Dermis microvascular lymphatic vessel endothelial cell (primary cell): Measurements from ENCODE around the gene GATA1. TPM values are rescaled to one million over a fixed set of nuclear protein-coding genes. Genes with fewer than 3 reads are reported as not detected.

Source experiments
- DNase-seq, 2 donors: peaks; one replicate each; pipeline versions ENCODE4 v3.0.0 to v3.0.0-alpha.2; 2010; ENCODE audit warnings: low read depth in 2 of 2
- total RNA-seq: library from RNA; depleted of rRNA; stranded (reverse); fragments of >200 nt; gene quantifications from 2 replicates; pipeline ENCODE4 v1.2.1, GENCODE V29; 2014

Gene GATA1
- total RNA-seq, 1 donor from 2014 or later = not detected

DNA sequence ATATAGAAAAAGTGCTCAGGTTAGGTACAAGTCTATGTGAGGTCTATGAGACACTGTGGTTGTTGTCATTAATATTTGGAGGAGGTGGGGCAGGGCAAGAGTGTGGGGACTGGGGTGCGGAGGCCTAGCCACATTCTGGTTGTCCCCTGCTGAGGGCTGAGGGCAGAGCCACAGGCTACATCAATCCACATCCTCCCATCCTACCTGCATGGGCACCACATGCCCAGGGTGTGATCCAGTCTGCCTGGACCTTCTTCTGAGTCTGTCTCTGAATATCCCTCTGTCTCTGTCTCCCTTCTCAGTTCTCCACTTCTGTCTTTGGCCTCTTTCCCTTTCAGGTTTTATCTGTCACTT, 1.2 kb upstream of the GATA1 start:
- DNase-seq = no peak

DNA sequence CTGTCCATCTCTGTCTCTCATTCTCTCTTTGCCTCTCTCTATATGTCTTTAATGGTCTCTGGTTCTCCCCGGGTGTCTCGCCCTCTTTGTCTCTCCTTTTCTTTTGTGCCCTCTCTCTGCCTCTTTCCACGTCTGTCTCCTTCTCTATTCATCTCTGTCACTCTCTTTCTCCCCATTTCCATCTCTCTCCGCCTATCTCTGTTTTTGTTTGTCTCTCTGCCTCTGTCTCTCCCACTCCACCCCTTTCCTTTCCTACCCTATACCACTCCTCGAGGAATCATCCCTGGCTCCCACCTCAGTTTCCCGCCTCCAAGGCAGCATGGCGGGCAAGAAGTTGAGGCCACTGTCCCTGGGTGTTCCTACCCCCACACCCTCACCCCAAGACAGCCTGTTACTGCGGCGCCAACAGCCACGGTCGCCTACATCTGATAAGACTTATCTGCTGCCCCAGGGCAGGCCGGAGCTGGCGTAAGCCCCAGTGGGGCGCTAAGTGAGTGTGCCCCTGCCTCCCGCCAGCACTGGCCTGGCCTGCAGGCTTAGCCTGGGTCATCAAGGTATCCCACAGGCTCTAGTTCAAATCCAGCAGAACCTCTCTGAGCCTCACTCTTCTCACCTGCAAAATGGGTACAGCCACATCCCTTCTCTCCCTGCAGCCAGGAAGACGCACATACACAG, 713 bp upstream of the GATA1 start:
- DNase-seq = no peak

DNA sequence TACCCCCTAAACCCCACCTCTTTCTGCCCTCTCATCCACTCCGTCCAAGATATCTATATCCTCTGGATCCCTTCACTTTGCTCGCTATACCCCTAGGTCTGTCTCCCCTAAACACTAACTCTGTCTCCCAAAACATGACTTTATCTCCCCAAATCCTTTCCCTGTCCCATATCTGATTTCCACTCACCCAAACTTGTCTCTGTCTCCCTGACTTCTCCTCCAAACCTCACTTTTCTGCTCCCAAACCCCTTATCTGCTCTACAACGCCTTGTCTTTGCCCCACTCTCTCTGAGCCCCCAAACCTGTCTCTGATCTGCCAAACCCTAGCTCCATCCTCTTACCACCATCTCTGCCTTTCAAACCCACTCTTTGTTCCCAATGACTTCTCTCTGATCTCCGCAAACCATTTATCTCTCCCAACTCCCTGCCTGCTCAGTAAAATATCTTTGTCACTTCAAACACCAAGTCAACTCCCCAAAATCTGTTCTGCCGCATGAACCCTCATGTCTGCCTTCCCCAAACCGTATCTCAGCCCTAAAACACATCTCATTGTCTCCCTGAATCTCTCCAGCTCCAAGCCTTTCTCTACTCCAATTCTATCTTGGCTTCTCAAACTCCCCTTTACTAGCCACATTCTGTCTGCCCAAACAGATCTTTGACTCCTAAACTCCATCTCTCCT, 575 bp downstream of the GATA1 start:
- DNase-seq = no peak

DNA sequence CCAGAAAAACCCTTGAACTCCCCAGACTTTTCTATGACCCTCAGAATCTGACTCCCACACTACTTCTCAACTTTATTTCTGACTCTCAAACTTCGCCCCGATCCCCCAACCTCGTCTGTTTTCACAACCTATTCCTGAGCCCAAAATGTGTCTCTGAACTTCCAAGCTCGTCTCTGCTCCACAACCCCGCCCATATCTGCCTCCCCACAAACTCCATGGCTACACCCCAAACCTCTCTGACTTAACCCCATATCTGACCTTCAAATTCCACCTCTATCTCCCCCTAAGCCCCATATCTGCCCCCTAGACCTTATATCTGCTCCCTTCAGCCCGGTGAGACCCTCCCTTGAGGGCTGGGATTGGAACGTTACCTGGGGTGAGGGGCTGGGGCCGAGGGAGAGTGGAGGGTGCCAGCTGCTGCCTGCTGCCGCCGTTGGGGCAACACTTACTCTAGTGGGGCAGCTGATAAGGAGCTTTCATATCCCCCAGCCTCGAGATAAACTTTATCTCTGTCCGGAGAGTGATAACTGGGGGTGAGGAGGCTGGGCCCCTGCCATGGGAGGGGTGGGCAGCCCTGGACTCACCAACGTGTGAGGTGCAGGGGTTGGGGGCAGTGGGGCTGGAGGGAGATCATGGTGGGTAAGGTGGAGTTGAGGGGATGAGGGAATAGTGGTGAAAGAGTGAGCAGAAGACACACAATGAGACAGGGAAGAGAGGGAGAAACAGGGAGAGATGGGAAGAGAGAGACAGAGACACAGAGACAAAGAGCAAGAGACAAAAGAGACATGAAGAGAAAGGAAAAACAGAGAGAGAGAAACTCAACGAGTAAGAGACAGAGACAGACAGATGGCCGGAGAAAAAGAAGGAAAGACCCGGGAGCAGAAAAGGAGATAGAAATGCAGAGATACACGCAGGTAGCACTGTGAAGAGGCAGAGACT, 1.4 kb downstream of the GATA1 start:
- no peak for DNase-seq

DNA sequence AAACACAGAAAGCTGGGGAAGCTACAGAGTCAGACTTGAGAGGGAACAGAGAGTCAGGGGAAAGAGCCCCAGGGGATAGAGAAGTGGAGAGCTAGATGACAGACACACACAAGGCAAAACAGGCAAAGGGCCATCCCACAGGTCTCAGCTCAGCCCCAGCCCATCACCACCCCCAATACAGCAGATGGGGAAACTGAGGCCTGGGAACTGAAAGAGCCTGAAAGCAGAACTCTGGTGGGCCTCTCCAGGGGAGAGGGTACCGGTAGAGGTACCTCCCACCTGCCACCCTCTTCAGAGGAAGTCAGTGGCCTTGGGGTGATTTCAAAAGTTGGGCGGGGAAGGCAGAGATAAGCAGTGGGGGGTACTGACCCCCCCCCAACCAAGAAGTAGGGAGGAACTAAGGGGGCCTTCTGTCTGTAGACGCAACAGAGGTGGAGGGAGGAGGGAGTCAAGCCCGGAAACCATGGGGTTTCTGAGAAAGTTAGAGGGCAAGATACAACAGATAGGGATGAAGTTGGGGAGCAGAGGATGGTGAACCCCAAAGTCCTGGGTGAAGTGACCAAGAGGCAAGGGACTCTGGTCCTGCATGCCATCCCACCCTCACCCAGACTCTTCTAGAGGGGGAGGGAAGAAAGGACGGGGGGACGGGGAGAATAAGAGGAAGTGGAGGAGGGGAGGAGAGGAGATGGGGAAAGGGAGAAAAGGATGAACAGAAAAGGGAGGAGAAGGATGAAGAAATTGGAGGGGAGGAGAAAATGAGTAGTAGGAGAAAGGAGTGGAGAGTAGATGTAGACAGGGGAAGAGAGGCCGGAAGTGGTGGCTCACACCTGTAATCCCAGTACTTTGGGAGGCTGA, 3.2 kb downstream of the GATA1 start:
- DNase-seq = no peak

DNA sequence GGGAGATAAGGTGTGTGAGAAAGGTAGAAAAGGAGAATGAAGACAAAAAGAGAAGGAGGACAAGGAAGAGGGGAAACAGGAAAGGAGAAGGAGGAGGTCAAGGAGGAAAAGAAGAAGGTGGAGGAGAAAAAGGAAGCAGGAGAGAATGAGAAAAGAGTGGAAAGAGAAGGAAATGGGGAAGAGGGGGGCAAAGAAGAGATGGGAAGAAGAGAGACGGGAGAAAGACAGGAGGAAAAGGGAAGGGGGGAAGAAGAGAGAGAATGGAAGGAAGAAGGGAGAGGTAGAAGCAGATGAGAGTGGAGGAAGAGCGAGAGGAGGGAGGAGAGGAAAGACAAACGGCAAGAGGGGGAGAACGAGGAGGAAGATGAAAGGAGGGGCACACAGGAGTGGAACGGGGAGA, 4.1 kb downstream of the GATA1 start:
- DNase-seq = no peak

DNA sequence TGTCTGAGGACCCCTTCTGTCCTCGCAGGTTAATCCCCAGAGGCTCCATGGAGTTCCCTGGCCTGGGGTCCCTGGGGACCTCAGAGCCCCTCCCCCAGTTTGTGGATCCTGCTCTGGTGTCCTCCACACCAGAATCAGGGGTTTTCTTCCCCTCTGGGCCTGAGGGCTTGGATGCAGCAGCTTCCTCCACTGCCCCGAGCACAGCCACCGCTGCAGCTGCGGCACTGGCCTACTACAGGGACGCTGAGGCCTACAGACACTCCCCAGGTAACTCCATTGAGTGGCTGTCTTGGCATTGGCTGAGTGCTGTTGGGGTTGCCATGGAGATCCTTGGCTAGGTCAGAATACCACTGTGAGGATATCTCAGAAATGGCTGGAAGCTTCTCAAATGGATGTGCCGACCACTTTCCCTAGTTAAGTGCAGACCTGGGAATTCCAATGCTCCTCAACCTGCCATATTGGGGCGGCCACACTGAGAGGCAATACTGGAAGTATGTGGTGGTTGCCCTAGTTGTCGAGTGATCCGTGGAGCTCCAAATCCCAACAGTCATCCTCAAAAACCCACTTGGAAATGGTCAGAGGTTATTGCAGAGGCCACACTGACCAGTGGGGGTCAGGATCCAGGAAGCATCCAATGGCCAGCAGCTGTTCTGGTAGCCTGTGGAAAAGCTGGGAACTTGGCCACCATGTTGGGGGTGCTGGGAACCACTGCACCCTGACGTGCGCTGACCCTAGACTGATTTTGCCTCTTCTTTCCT, 4.9 kb downstream of the GATA1 start:
- no peak for DNase-seq

DNA sequence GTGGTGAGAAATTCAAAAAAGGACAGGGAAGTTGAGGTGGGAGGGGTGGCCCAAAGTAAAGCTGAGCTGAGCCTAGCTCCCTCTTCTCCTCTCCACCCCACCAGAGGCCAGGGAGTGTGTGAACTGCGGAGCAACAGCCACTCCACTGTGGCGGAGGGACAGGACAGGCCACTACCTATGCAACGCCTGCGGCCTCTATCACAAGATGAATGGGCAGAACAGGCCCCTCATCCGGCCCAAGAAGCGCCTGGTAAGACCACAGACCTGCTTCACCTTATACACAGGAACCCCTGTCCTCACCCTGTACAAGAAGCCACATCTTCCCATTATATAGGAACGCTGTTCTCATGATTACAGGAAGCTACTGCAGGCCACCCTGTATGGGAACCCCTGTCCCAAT, 5.8 kb downstream of the GATA1 start:
- no peak for DNase-seq

DNA sequence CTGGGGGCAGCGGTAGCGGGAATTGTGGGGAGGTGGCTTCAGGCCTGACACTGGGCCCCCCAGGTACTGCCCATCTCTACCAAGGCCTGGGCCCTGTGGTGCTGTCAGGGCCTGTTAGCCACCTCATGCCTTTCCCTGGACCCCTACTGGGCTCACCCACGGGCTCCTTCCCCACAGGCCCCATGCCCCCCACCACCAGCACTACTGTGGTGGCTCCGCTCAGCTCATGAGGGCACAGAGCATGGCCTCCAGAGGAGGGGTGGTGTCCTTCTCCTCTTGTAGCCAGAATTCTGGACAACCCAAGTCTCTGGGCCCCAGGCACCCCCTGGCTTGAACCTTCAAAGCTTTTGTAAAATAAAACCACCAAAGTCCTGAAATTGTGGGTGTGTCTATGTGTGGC, 7.5 kb downstream of the GATA1 start:
- no peak for DNase-seq

DNA sequence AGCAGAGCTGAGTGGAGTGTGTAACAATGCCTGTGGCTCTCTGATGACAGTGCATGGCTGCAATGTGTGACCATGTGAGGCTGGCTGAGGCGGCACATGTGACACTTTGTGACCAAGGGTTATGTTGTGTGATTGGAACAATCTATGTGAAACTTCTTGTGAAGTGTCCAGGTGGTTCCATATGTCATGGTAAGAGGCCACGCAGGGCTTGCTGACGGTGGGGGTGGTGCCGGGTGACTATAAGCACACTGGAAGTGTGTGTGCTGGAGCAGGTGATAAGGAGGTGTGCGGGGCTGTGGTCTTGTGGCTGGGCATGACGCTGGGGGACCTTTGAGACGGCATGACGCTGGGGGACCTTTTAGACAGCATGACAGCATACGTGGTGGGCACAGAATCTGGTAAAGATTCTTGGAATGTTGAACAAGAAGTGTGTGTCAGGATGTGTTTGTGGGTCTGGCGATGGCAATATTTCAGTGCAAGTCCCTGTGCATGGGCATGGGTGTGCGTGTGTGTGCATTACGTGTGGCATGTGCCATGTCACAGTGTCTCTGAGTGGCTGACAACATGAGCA, 8.0 kb downstream of the GATA1 start:
- no peak for DNase-seq

DNA sequence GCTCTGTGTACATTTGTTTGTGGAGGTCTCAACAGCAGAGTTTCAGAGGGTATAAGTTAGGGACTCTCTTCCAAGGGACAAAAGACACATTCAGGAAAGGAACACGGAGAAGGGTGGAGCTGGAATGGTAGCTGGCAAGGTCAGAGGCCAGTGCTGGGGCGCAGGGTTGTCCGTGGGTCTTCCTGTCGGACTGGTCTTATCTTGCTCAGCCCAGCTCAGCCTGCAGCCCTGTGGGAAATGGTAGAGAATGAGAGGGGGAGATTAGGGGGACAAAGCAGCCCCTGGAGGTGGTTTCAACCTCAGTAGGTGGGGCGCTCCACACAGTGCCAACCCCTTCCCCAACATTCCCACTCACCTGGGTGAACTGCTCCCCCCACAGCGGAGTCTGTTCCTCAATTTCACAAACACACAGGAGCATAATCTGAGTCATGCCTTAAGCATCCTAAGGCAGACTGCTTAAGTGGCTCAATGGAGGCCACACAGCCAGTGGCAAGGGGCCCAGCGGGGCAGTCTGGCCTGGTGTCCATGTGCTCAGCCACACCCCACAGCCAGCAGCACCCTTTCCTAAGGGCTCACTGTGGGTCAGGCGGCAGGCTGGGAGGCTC, 8.6 kb downstream of the GATA1 start:
- no peak for DNase-seq

DNA sequence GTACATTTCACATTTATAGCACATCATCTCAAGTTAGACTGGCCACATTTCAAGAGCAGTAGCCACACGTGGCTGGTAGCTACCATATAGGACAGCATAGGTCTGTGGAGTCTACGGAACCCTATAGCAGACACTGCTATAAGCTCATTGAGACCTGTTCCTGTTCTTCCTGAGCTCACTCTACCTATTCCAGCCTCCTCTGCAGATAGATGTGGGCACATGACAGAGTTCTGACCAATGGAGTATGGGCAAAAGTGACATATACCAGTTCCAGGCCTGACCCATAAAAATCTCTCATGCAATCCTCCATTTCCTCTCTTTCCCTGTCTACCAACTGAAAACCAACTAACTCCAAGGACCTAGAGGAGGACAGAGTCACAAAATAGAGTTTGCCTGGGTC, 11.9 kb downstream of the GATA1 start:
- DNase-seq = no peak

DNA sequence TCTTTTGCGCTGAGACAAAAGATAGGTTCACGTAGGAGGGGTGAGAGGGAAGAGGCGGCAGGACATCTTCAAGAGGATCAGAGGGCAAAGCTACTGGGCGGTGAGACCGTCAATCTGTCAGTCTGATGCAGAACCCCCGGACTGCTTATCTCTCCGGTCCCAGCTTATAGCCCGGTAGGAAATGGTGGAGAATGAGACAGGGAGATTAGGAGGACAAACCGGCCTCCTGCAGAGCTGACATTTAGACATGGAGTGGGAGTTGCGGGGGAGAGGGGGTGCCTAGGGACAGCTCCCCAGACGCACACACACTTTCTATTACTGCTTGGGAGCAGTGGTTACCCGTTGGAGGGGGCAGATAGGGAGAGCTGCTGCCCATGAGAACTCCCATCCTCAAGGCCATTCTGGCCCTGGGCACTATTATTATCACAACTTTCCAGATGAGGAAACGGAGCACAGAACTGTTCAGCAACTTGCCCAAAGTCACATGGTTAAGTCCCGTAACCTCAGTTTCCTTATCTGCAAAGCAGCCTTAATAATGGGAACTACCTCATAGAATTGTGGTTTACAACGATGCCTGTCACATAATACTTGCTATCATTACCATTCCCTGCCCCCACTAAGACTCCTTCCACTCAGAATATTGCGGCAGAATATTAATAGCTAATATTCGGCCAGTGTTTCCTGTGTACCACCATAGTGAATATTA, 14.3 kb downstream of the GATA1 start:
- DNase-seq = no peak

DNA sequence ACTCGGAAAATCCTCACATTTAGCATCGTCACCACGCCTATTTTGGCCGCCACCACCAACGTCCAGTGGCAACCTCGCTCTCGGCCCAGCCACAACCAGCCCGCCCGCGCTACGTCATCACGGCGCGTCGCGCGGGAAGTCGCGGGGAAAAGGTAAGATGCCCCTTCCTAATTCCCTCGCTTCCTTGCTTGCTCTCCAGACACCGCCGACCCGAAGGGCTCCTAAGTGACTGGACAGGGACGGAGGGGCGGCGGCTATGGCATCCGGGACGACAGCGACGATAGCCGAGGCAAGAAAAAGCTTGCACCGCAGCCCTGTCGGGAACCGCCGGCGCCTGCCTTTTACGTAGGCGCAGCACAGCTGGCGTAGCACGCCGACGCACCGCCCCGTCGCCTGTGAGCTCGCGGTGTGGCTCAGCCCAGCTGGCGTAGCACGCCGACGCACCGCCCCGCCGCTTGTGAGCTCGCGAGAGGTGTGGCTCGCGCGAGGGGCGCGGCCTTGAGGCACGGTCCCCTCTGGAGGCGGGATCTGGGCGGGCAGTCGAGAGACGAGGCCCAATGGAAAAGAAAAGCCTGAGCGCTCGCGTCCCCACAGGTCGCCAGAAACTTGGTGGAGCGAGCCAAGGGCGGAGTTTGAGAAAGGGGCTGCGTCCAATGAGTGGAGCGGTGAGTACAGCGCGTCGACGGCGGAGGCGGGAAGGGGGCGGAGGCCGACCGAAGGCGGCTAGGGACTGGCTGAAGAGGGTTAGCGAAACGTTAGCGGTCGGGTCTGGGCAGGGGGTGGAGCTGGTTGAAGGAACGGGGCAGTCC, 15.1 kb downstream of the GATA1 start, which contains the start of gene HDAC6:
Gene HDAC6 (plus strand): TSS at position 788 of the 809 bp plus-strand sequence. CDS start 626 bp downstream, outside the sequence.
- DNase-seq = peak; percentile 96 to 99

DNA sequence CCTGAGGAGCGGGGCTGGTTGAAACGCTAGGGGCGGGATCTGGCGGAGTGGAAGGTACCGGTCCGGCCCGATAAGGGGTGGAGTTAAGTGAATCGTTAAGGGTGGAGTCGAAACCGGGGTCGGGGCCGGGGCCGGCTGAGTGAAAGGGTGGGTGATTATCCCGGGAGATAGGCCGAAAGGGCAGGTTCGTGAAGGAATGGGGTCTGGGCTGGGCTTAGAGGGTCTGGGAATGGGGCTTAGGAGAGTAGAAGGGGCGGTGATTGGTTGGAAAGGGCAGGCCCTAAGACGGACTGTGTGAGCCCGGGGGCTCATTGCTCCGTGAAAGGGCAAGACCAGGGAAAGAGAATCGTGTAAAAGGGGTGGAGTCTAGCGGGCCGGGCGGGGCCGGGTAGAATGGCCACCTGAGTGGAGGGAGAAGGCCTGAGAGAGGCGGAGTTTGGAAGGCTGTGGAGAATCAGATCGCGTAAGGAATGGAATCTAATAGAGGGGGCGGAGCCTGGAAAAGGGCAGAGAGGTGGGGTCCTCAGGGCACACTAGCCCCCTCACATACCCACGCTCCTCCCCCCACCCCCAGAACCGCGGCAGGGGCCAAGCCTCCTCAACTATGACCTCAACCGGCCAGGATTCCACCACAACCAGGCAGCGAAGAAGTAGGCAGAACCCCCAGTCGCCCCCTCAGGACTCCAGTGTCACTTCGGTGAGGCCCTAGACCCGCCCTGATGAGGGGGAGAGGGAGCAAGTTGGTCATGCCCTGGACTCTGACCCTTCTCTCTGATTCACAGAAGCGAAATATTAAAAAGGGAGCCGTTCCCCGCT, 15.9 kb downstream of the GATA1 start:
- DNase-seq = peak; percentile 54 to 85

DNA sequence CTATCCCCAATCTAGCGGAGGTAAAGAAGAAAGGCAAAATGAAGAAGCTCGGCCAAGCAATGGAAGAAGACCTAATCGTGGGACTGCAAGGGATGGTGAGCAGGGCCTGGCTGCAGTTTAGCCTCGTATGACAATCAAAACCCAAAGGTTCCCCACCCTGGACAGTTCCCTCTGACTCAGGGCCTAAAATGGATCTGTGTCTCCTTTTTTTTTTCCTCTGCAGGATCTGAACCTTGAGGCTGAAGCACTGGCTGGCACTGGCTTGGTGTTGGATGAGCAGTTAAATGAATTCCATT, 16.5 kb downstream of the GATA1 start:
- no peak for DNase-seq

DNA sequence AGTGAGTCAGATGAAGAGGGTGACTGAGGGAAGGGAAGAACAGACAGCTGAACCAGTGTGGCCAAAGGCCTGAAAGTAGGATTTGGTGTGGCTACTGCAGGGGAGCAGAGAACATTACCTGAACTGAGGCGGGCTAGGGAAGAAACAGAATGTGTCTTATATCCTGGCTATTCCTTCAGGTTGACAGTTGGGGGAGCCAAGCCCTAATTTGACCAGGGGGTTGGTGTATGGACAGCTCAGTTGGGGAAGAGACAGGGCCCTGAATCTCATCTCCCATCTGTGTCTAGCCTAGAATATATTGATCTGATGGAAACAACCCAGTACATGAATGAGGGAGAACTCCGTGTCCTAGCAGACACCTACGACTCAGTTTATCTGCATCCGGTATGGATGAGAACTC, 19.7 kb downstream of the GATA1 start:
- no peak for DNase-seq

DNA sequence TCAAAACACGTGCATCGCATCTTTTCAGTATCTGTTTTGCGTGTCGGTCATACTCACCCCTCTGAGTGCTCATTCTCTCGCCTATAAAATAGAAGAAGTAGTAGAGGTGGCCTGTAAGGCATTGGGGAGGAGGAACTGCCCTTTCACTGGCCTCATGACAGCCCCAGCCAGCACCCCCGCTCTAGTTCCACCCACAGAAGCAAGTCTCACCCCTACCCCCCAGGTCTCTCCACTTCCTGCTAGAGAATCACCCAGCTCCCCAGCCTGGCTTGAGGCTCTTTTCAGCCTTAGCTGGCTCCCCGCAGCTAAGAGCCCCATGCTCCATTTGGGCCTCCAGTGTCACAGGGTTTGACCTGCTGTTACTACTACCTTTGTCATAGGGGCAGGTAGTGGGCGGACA, 27.3 kb downstream of the GATA1 start:
- no peak for DNase-seq
